ENCODE measurements around the gene GNRHR.

Gene GNRHR

GRCh38 chr4:67700116-67700737 is 54.0 kb downstream of the GNRHR start:
- no peak for DNase-seq

- DNase-seq, result no peak
Observed at GRCh38 chr4:67699603-67700002, 54.6 kb downstream of the GNRHR start.

- DNase-seq, result no peak
Observed at GRCh38 chr4:67697860-67698687, 56.1 kb downstream of the GNRHR start.

DNA sequence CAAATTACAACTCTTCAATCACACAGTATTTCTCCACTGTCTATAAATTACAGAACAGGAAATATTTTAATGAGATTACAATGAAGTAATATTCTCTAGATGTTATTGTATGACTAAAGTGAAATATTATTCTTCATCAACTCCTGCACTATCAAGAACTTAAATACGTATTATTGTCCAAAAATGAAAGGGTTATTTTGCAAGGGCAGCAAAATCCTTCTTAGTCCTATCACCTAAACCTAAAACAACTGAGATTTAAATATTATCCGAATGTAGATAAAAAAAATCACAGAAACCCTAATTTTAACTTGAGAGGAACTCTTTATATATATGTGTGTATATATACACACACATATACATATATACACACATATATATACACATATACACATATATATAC is 58.1 kb downstream of the GNRHR start:
- no peak for DNase-seq

DNA sequence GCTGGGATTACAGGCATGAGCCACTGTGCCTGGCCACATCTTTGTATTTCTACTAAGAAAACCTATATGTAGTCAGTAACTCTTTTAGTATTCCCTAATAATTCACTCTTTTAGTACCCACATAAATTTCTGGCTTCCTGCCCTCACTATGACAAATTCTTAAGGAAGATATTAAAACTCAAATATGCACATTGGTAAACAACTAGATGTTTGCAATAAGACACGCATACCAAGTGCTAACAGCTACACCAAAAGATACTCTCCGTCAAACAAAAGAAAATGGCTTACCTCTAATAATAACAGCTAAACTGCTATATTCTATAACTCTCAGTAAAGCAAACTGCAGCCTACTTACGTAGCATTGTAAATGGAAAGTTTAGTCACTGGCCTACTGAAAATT is 59.5 kb downstream of the GNRHR start:
- no peak for DNase-seq

GRCh38 chr4:67691328-67691727 is 62.9 kb downstream of the GNRHR start:
- no peak for DNase-seq
